SK-N-SH (cell line): ENCODE data around the gene ACE. TPM values are rescaled to one million over a fixed set of nuclear protein-coding genes. Genes with fewer than 3 reads are reported as not detected.
A peak's percentile ranks its signal among the peaks of the same experiment; 100 is the strongest.

Source experiments
- CTCF ChIA-PET: fragments of 300-600, 350-600 bp; formaldehyde crosslinking; extraction: SDS; loops from one replicate; lab custom pipeline; 2021; lab: Yijun Ruan, JAX
- POLR2A ChIA-PET: fragments of 350-600 bp; sonication (Branson Sonifier 250); formaldehyde crosslinking; extraction: SDS; loops from one replicate; lab custom pipeline; 2020; ENCODE audit warnings: antibody characterized with exemption, inconsistent platforms; lab: Yijun Ruan, JAX
- DNase-seq: peaks from one replicate; pipeline ENCODE4 v3.0.0; 2012
- H2AFZ ChIP-seq: fragments of 200-600 bp; sonication (generic); 2 replicates; pipeline ENCODE4 v1.8.1; 2016; ENCODE audit warnings: antibody characterized with exemption, mild to moderate bottlenecking, low read depth
- H3F3A ChIP-seq: fragments of 200-600 bp; sonication (generic); replicated peaks from 2 replicates; pipeline ENCODE3; 2016; ENCODE audit warnings: antibody characterized with exemption, mild to moderate bottlenecking; ENCODE audit not compliant: insufficient read depth
- H3K27ac ChIP-seq, 2 experiments: fragments of 200-500 bp in 1 of 2; fragments of 200-600 bp in 1 of 2; sonication (Bioruptor generic) in 1 of 2; sonication (generic), shearing (Covaris generic) in 1 of 2; 2 replicates each; pipeline versions ENCODE4 v1.5.1 to v1.6.1; 2014 to 2016; ENCODE audit warnings: low read depth in 2 of 2, inconsistent platforms in 1 of 2, low read length in 1 of 2, mild to moderate bottlenecking in 1 of 2, mixed read lengths in 1 of 2
- H3K27me3 ChIP-seq: fragments of 200-600 bp; sonication (generic), shearing (Covaris generic); 2 replicates; pipeline ENCODE4 v1.6.1; 2016; ENCODE audit warnings: mixed run types; ENCODE audit not compliant: insufficient read depth
- H3K36me3 ChIP-seq, 2 experiments: fragments of 200-500 bp in 1 of 2; fragments of 200-600 bp in 1 of 2; sonication (Bioruptor generic) in 1 of 2; sonication (generic) in 1 of 2; replicated peaks in 1 of 2; 2 replicates each; pipeline versions ENCODE3 to v1.5.1; 2014 to 2016; ENCODE audit warnings: low read length in 1 of 2, mild to moderate bottlenecking in 1 of 2; ENCODE audit not compliant: insufficient read depth in 2 of 2, control insufficient read depth in 1 of 2
- H3K4me1 ChIP-seq, 2 experiments: fragments of 200-500 bp in 1 of 2; fragments of 200-600 bp in 1 of 2; sonication (Bioruptor generic) in 1 of 2; sonication (generic), shearing (Covaris generic) in 1 of 2; 2 replicates each; pipeline versions ENCODE4 v1.5.1 to v1.6.1; 2014 to 2016; ENCODE audit warnings: low read depth in 1 of 2, low read length in 1 of 2, mixed run types in 1 of 2; ENCODE audit not compliant: insufficient read depth in 2 of 2, control insufficient read depth in 1 of 2
- H3K4me2 ChIP-seq: fragments of 200-600 bp; sonication (generic), shearing (Covaris generic); 2 replicates; pipeline ENCODE4 v1.6.1; 2017; ENCODE audit warnings: mixed run types
- H3K4me3 ChIP-seq, 2 experiments: fragments of 200-500 bp in 1 of 2; fragments of 200-600 bp in 1 of 2; sonication (Bioruptor generic) in 1 of 2; sonication (generic), shearing (Covaris generic) in 1 of 2; 2 replicates each; pipeline versions ENCODE4 v1.5.1 to v1.8.1; 2014 to 2016; ENCODE audit warnings: low read depth in 2 of 2, inconsistent platforms in 1 of 2, low read length in 1 of 2, mild to moderate bottlenecking in 1 of 2, mixed read lengths in 1 of 2, moderate library complexity in 1 of 2
- H3K79me2 ChIP-seq: fragments of 200-600 bp; sonication (generic); 2 replicates; pipeline ENCODE4 v1.8.1; 2017; ENCODE audit warnings: mild to moderate bottlenecking; ENCODE audit not compliant: insufficient read depth
- H3K9ac ChIP-seq: fragments of 200-600 bp; sonication (generic); 2 replicates; pipeline ENCODE4 v1.6.1; 2017; ENCODE audit warnings: mixed run types
- H3K9me2 ChIP-seq: fragments of 200-600 bp; sonication (generic); 2 replicates; pipeline ENCODE4 v1.6.1; 2017; ENCODE audit warnings: mixed run types
- H3K9me3 ChIP-seq: fragments of 200-600 bp; sonication (generic); 2 replicates; pipeline ENCODE4 v1.6.1; 2017; ENCODE audit warnings: mixed run types, mild to moderate bottlenecking, moderate library complexity
- H4K20me1 ChIP-seq: fragments of 200-600 bp; sonication (generic); 2 replicates; pipeline ENCODE4 v1.6.1; 2017; ENCODE audit warnings: mild to moderate bottlenecking, mixed run types; ENCODE audit not compliant: insufficient read depth
- EP300 ChIP-seq, 2 experiments: IDR thresholded peaks; 2 replicates each; pipeline versions ENCODE4 v1.4.0 to v1.6.1; 2012; ENCODE audit warnings: borderline replicate concordance in 1 of 2, low read depth in 1 of 2, low read length in 1 of 2
- EZH2phosphoT487 ChIP-seq: fragments of 200-600 bp; sonication (generic); IDR thresholded peaks from 2 replicates; pipeline ENCODE4 v1.6.1; 2017; ENCODE audit warnings: low read depth, mixed run types, mild to moderate bottlenecking, antibody characterized with exemption, moderate library complexity, borderline replicate concordance
- FOXJ3 ChIP-seq: sonication (generic); formaldehyde crosslinking; IDR thresholded peaks from 2 replicates; pipeline ENCODE4 v1.5.1; 2020; ENCODE audit warnings: mild to moderate bottlenecking, missing genetic modification reagents
- GATA2 ChIP-seq: sonication (generic); formaldehyde crosslinking; IDR thresholded peaks from 2 replicates; pipeline ENCODE4 v1.5.0; 2020; ENCODE audit warnings: mild to moderate bottlenecking, missing genetic modification reagents
- MXI1 ChIP-seq: IDR thresholded peaks from 2 replicates; pipeline ENCODE4 v1.6.1; 2012; ENCODE audit warnings: mild to moderate bottlenecking, low read depth, low read length, improper control_type of control experiment
- RCOR1 ChIP-seq: fragments of 150-350 bp; IDR thresholded peaks from 2 replicates; pipeline ENCODE4 v1.6.1; 2017; ENCODE audit warnings: antibody characterized with exemption, low read length
- WGBS: methylation state at CpG from one replicate; pipeline ENCODE4 v1.1.6; 2017; ENCODE audit warnings: low lambda C conversion rate; 5-methylcytosine and 5-hydroxymethylcytosine counted together
- polyA plus RNA-seq, 3 experiments: library from polyadenylated mRNA; depleted of rRNA; stranded (reverse); fragments of >200 nt; gene quantifications; 2 replicates each; pipeline ENCODE4 v1.2.3, GENCODE V29; 2012

Gene ACE
- polyA plus RNA-seq, 1 of the 3 experiments (the other 2 are of a cell fraction) = 12.1 TPM

GRCh38 chr17:63479495-63480184 is 2.8 kb downstream of the ACE start:
- H3K9ac ChIP-seq = no peak overlapping the region
- TF ChIP-seq FOXJ3 (CRISPR knock-in tag) (peak; percentile 32; the same call in 1 of the 2 replicates), EZH2phosphoT487 (no peak), EP300 (IDR thresholded peaks at IDR 0.05; ENCODE audit: borderline replicate concordance in 1 of 2, low read depth in 1 of 2, low read length in 1 of 2) (0 out of 4 replicates have a peak, but pooled peaks of 1 of the 2 experiments have one; percentile 33), RCOR1 (no peak)
- TF ChIP-seq, all 33 proteins: peak for 2
- POLR2A ChIA-PET = interaction anchor here (0.6 to 9.6 kb wide), 10 partner anchors 12 to 122 kb away, joined by 3 to 212 read pairs (median 7); partner anchors contain the start of genes CYB561, DCAF7 and TACO1
- Histone ChIP-seq H3K36me3 (peaks cover 0 to 4% of the 10 kb centered on the region in 2 experiments), H3K4me2 (no peak overlapping the region), H3F3A (no peaks in the 10 kb centered on the region), H3K27ac (peak overlapping the region in 1 of 2 experiments; percentile 84; a peak in 2 of 4 replicates), H3K9me3 (no peaks in the 10 kb centered on the region), H3K4me1 (peaks cover 9 to 60% of the 10 kb centered on the region in 2 experiments), H2AFZ (no peak overlapping the region), H3K79me2 (no peaks in the 10 kb centered on the region), H3K9me2 (no peaks in the 10 kb centered on the region), H4K20me1 (no peaks in the 10 kb centered on the region), H3K27me3 (no peaks in the 10 kb centered on the region), H3K4me3 (no peak overlapping the region)
- DNase-seq = peak; percentile 58
- CTCF ChIA-PET = interaction anchor here (0.6 to 13.7 kb wide), 33 partner anchors 8 to 215 kb away, joined by 3 to 708 read pairs (median 5); partner anchors contain the start of genes CYB561, DCAF7 and TACO1
- WGBS = 84% methylated on average over 15 of the region's 17 CpGs

- peak; percentile 33 for DNase-seq
- Histone ChIP-seq H3K9me2 (no peaks in the 10 kb centered on the region), H4K20me1 (no peaks in the 10 kb centered on the region), H3K27me3 (no peaks in the 10 kb centered on the region), H3K4me1 (peaks cover 9 to 54% of the 10 kb centered on the region in 2 experiments; a peak in 3 of 4 replicates), H3K36me3 (peaks cover 0 to 4% of the 10 kb centered on the region in 2 experiments), H2AFZ (no peak overlapping the region), H3K27ac (peak overlapping the region in 1 of 2 experiments; percentile 84; a peak in 2 of 4 replicates), H3K9ac (no peak overlapping the region)
- ChIA-PET CTCF (interaction anchor here (0.6 to 13.7 kb wide), 15 partner anchors 7 to 214 kb away, joined by 3 to 708 read pairs (median 27); partner anchors contain the start of genes CYB561 and DCAF7), POLR2A (interaction anchor here (0.9 to 9.6 kb wide), 11 partner anchors 11 to 121 kb away, joined by 3 to 212 read pairs (median 6); partner anchors contain the start of genes CYB561, DCAF7 and TACO1)
- 86% methylated on average over 21 of the region's 21 CpGs for WGBS
- TF ChIP-seq GATA2 = 0 out of 2 replicates have a peak, but pooled peaks have one; percentile 5
- no peak for TF ChIP-seq EZH2phosphoT487
- TF ChIP-seq, all 33 proteins: peak for 1
- H3F3A ChIP-seq = no peaks in the 10 kb centered on the region
- no peak overlapping the region for H3K4me3 ChIP-seq
- no peaks in the 10 kb centered on the region for H3K9me3 ChIP-seq
- H3K4me2 ChIP-seq = no peak overlapping the region
- no peaks in the 10 kb centered on the region for H3K79me2 ChIP-seq
Measured at GRCh38 chr17:63480192-63480784, 3.4 kb downstream of the ACE start.

- TF ChIP-seq MXI1 = peak; percentile 31; the same call in 1 of the 2 replicates
- TF ChIP-seq GATA2 = no peak; the same call in none of the 2 replicates
- TF ChIP-seq RCOR1 = peak; percentile 62; the same call in 1 of the 2 replicates
- peak in 1 of 2 experiments; percentile 57; a peak in 1 of 4 replicates for TF ChIP-seq EP300 (IDR thresholded peaks at IDR 0.05; ENCODE audit: borderline replicate concordance in 1 of 2, low read depth in 1 of 2, low read length in 1 of 2)
- TF ChIP-seq, all 33 proteins: peak for 3
- H3K4me2 ChIP-seq = no peak overlapping the region
- no peaks in the 10 kb centered on the region for H3K9me3 ChIP-seq
- no peaks in the 10 kb centered on the region for H3F3A ChIP-seq
- no peak overlapping the region for H2AFZ ChIP-seq
- no peaks in the 10 kb centered on the region for H4K20me1 ChIP-seq
- WGBS = 82% methylated on average over 8 of the region's 11 CpGs
- no peaks in the 10 kb centered on the region for H3K27me3 ChIP-seq
- peak overlapping the region in 1 of 2 experiments; percentile 84; a peak in 2 of 4 replicates for H3K27ac ChIP-seq
- ChIA-PET CTCF (interaction anchor here (1.0 to 13.7 kb wide), 13 partner anchors 7 to 129 kb away, joined by 3 to 708 read pairs (median 25); partner anchors contain the start of genes CYB561 and DCAF7), POLR2A (interaction anchor here (0.7 to 9.6 kb wide), 9 partner anchors 9 to 120 kb away, joined by 3 to 212 read pairs (median 4); partner anchors contain the start of genes CYB561 and TACO1)
- H3K36me3 ChIP-seq = peaks cover 0 to 4% of the 10 kb centered on the region in 2 experiments
- peak; percentile 75 for DNase-seq
- H3K79me2 ChIP-seq = no peaks in the 10 kb centered on the region
- H3K4me1 ChIP-seq = peaks cover 9 to 47% of the 10 kb centered on the region in 2 experiments; a peak in 3 of 4 replicates
- no peak overlapping the region for H3K9ac ChIP-seq
- H3K9me2 ChIP-seq = no peaks in the 10 kb centered on the region
- H3K4me3 ChIP-seq = no peak overlapping the region
Measured at GRCh38 chr17:63480826-63481487, 4.1 kb downstream of the ACE start.
